NCI-H774 (cell line): Measurements from ENCODE around the gene SNHG17.
"Not testable (repeated sequence)": the region's sequence is repeated elsewhere in the genome, so short reads cannot be mapped to it uniquely, and the experiment has no call there.

Experiments used
- DNase-seq: peaks from one replicate; lab custom pipeline; 2025; lab: John Stamatoyannopoulos, UW

The SNHG17 gene

GRCh38 chr20:38434770-38435554, at the start of gene SNHG17:
Gene SNHG17, minus strand, starts transcription at chr20:38435328.
- peak; percentile 94 for DNase-seq

- no peak for DNase-seq
These were observed 44.5 kb upstream of the SNHG17 start for GRCh38 chr20:38479596-38479995.

- DNase-seq = no peak
These were observed 42.6 kb upstream of the SNHG17 start for GRCh38 chr20:38477747-38478146.

GRCh38 chr20:38473367-38473795, 38.3 kb upstream of the SNHG17 start:
- no peak for DNase-seq

- peak; percentile 98 for DNase-seq
These were observed 37.6 kb upstream of the SNHG17 start, which contains the start of gene RALGAPB for GRCh38 chr20:38472513-38473366. Gene RALGAPB, plus strand, starts transcription at chr20:38472843. Its CDS starts 15,590 bp downstream, at chr20:38488433.

- no peak for DNase-seq
These were observed 36.9 kb upstream of the SNHG17 start for GRCh38 chr20:38471987-38472512.

GRCh38 chr20:38471245-38471644, 36.1 kb upstream of the SNHG17 start:
- no peak for DNase-seq

GRCh38 chr20:38466983-38467382, 31.9 kb upstream of the SNHG17 start:
- DNase-seq = no peak

- no peak for DNase-seq
These were observed 31.0 kb upstream of the SNHG17 start for GRCh38 chr20:38466171-38466570.

GRCh38 chr20:38461569-38461968, 26.4 kb upstream of the SNHG17 start:
- DNase-seq = not testable (repeated sequence)

- DNase-seq = not testable (repeated sequence)
These were observed 26.0 kb upstream of the SNHG17 start for GRCh38 chr20:38461167-38461566.

GRCh38 chr20:38460631-38461030, 25.5 kb upstream of the SNHG17 start:
- not testable (repeated sequence) for DNase-seq

GRCh38 chr20:38460040-38460623, 25.0 kb upstream of the SNHG17 start:
- peak; percentile 60 for DNase-seq

GRCh38 chr20:38458314-38458713, 23.2 kb upstream of the SNHG17 start:
- no peak for DNase-seq

GRCh38 chr20:38454556-38455473, 19.7 kb upstream of the SNHG17 start:
- no peak for DNase-seq

GRCh38 chr20:38453941-38454340, 18.8 kb upstream of the SNHG17 start:
- no peak for DNase-seq

GRCh38 chr20:38452880-38453624, 17.9 kb upstream of the SNHG17 start:
- DNase-seq = no peak

- no peak for DNase-seq
These were observed 15.4 kb upstream of the SNHG17 start for GRCh38 chr20:38450412-38450975.

GRCh38 chr20:38449046-38449445, 13.9 kb upstream of the SNHG17 start:
- DNase-seq = no peak
